Measurements from ENCODE around the gene CLIP4. TPM values are rescaled to one million over a fixed set of nuclear protein-coding genes. Genes with fewer than 3 reads are reported as not detected.

CLIP4 gene
- polyA plus RNA-seq, 2 of the 4 experiments (the other 2 are of a cell fraction): 51.1 to 99.1 TPM

- H3K4me3 ChIP-seq: no peak overlapping the region
- H3K4me2 ChIP-seq: no peak overlapping the region
- H3K4me1 ChIP-seq: no peaks in the 10 kb centered on the region
- ChIA-PET POLR2A (no interaction called here), CTCF (interaction anchor here (0.6 to 1.6 kb wide), 4 partner anchors 10 to 837 kb away, joined by 3 to 6 read pairs (median 4); no protein-coding TSS in a partner anchor)
- ATAC-seq (no peak), DNase-seq (ENCODE audit: low read depth in 1 of 2, low spot score in 1 of 2) (no peak), FAIRE-seq (no peak)
- H3K9me3 ChIP-seq: no peaks in the 10 kb centered on the region
- no peak overlapping the region for H3K27ac ChIP-seq
- 19% methylated on average over 3 of the region's 3 CpGs for WGBS (ENCODE audit: missing lambda C conversion rate)
- no peak for TF ChIP-seq KDM5A (IDR thresholded peaks at IDR 0.05)
- no peak for TF ChIP-seq KDM1A (IDR thresholded peaks at IDR 0.05; ENCODE audit: low read depth)
- no peak for TF ChIP-seq RAD21 (conservative IDR thresholded peaks at IDR 0.05 in 1 of 2, IDR thresholded peaks at IDR 0.05 in 1 of 2)
- no peak for TF ChIP-seq ZSCAN20 (CRISPR knock-in tag; IDR thresholded peaks at IDR 0.05)
- TF ChIP-seq EHMT2 (IDR thresholded peaks at IDR 0.05; ENCODE audit: low read depth): no peak
- no peak for TF ChIP-seq CTCF (IDR thresholded peaks at IDR 0.05)
- no peak for TF ChIP-seq ESRRA (IDR thresholded peaks at IDR 0.05; ENCODE audit: borderline replicate concordance, low read length)
- TF ChIP-seq EHF (CRISPR knock-in tag; IDR thresholded peaks at IDR 0.05): no peak
- no peak for TF ChIP-seq FOSL2 (IDR thresholded peaks at IDR 0.05)
- no peak for TF ChIP-seq FOSL2 (CRISPR knock-in tag; IDR thresholded peaks at IDR 0.05)
- TF ChIP-seq SREBF2 (IDR thresholded peaks at IDR 0.05): no peak
- TF ChIP-seq HES2 (IDR thresholded peaks at IDR 0.05): no peak
- TF ChIP-seq E2F6 (IDR thresholded peaks at IDR 0.05; ENCODE audit: borderline replicate concordance, low read depth): no peak
- no peak for TF ChIP-seq FOSB (CRISPR knock-in tag; IDR thresholded peaks at IDR 0.05)
- TF ChIP-seq JUN (IDR thresholded peaks at IDR 0.05): no peak
- TF ChIP-seq POLR2A (IDR thresholded peaks at IDR 0.05; ENCODE audit: low read length): no peak
- no peak for TF ChIP-seq ZFP36 (IDR thresholded peaks at IDR 0.05; ENCODE audit: borderline replicate concordance, partially characterized antibody)
- TF ChIP-seq RNF2 (IDR thresholded peaks at IDR 0.05; ENCODE audit: borderline replicate concordance, low read depth): no peak
- no peak for TF ChIP-seq MAFK (IDR thresholded peaks at IDR 0.05; ENCODE audit: partially characterized antibody)
Measured at GRCh38 chr2:29235411-29235810, 120.2 kb downstream of the CLIP4 start.

GRCh38 chr2:29236074-29236473 lies 120.9 kb downstream of the CLIP4 start:
- Histone ChIP-seq H3K27ac (no peak overlapping the region), H3K4me1 (no peaks in the 10 kb centered on the region), H3K9me3 (no peaks in the 10 kb centered on the region), H3K4me3 (no peak overlapping the region), H3K4me2 (no peak overlapping the region)
- FAIRE-seq: no peak
- ATAC-seq: no peak
- WGBS (ENCODE audit: missing lambda C conversion rate): 26% methylated on average over 6 of the region's 6 CpGs
- ChIA-PET POLR2A (no interaction called here), CTCF (interaction anchor here (1.5 to 1.6 kb wide), 2 partner anchors 11 to 836 kb away, joined by 4 to 6 read pairs; no protein-coding TSS in a partner anchor)
- no peak for DNase-seq (ENCODE audit: low read depth in 1 of 2, low spot score in 1 of 2)
- TF ChIP-seq ELK1 (IDR thresholded peaks at IDR 0.05; ENCODE audit: low read depth, low read length) (no peak), NPAS2 (CRISPR knock-in tag; IDR thresholded peaks at IDR 0.05; ENCODE audit: borderline replicate concordance) (no peak), HOXB13 (CRISPR knock-in tag; IDR thresholded peaks at IDR 0.05; ENCODE audit: low read depth) (no peak), MAZ (IDR thresholded peaks at IDR 0.05; ENCODE audit: borderline replicate concordance, low read depth, low read length) (no peak), HOXB5 (CRISPR knock-in tag; IDR thresholded peaks at IDR 0.05) (no peak), TFCP2L1 (CRISPR knock-in tag; IDR thresholded peaks at IDR 0.05) (no peak), PHF8 (IDR thresholded peaks at IDR 0.05; ENCODE audit: borderline replicate concordance, low read depth) (no peak), MYC (IDR thresholded peaks at IDR 0.05; ENCODE audit: borderline replicate concordance, low read length) (no peak), ATOH8 (CRISPR knock-in tag; IDR thresholded peaks at IDR 0.05; ENCODE audit: low read depth) (no peak), CTCF (IDR thresholded peaks at IDR 0.05) (no peak)

All from A549 (cell line).